HL-60 (cell line): Measurements from ENCODE around the gene RANBP9.
A peak's percentile ranks its signal among the peaks of the same experiment; 100 is the strongest.

ENCODE experiments used
- DNase-seq, 2 experiments: peaks; one replicate each; pipeline ENCODE4 v3.0.0-alpha.2; 2010 to 2020; ENCODE audit warnings: low read depth in 1 of 2, low spot score in 1 of 2
- H3K27ac ChIP-seq: fragments of 250-450 bp; sonication (Bioruptor Pico); replicated peaks from 2 replicates; pipeline ENCODE4 v1.5.1; 2020; ENCODE audit warnings: mild to moderate bottlenecking, moderate library complexity
- H3K27me3 ChIP-seq: fragments of 250-450 bp; sonication (Bioruptor Pico); 2 replicates; pipeline ENCODE4 v1.5.1; 2021; ENCODE audit warnings: mild to moderate bottlenecking, moderate library complexity; ENCODE audit not compliant: insufficient read depth, poor library complexity, severe bottlenecking
- H3K4me3 ChIP-seq: replicated peaks from 2 replicates; pipeline ENCODE4 v1.5.1; 2011; ENCODE audit warnings: mild to moderate bottlenecking, control low read depth, low read length; ENCODE audit not compliant: insufficient read depth
- GABPA ChIP-seq: IDR thresholded peaks from 2 replicates; pipeline ENCODE4 v1.6.1; 2012; ENCODE audit warnings: low read depth
- POLR2AphosphoS5 ChIP-seq: IDR thresholded peaks from 2 replicates; pipeline ENCODE4 v1.6.1; 2012; ENCODE audit warnings: low read depth
- SPI1 ChIP-seq: IDR thresholded peaks from 2 replicates; pipeline ENCODE4 v1.6.1; 2012; ENCODE audit warnings: low read depth, mild to moderate bottlenecking, borderline replicate concordance
- TF ChIP-seq, protein P1 (sequence below): IDR thresholded peaks from one replicate; pipeline ENCODE4 v1.5.1; 2011; ENCODE audit warnings: low read length, control low read depth, inconsistent platforms; ENCODE audit not compliant: insufficient read depth
- TF ChIP-seq, protein P2 (sequence below): IDR thresholded peaks from 2 replicates; pipeline ENCODE4 v1.6.1; 2012; ENCODE audit warnings: low read depth; ENCODE audit not compliant: insufficient replicate concordance

Gene RANBP9

GRCh38 chr6:13573669-13574110, 137.9 kb downstream of the RANBP9 start:
- peak overlapping the region; percentile 84 for H3K4me3 ChIP-seq
- TF ChIP-seq, protein P1, sequence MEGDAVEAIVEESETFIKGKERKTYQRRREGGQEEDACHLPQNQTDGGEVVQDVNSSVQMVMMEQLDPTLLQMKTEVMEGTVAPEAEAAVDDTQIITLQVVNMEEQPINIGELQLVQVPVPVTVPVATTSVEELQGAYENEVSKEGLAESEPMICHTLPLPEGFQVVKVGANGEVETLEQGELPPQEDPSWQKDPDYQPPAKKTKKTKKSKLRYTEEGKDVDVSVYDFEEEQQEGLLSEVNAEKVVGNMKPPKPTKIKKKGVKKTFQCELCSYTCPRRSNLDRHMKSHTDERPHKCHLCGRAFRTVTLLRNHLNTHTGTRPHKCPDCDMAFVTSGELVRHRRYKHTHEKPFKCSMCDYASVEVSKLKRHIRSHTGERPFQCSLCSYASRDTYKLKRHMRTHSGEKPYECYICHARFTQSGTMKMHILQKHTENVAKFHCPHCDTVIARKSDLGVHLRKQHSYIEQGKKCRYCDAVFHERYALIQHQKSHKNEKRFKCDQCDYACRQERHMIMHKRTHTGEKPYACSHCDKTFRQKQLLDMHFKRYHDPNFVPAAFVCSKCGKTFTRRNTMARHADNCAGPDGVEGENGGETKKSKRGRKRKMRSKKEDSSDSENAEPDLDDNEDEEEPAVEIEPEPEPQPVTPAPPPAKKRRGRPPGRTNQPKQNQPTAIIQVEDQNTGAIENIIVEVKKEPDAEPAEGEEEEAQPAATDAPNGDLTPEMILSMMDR = no peak
- TF ChIP-seq POLR2AphosphoS5 (no peak; the same call in 1 of the 2 replicates), SPI1 (no peak), GABPA (no peak)
- TF ChIP-seq, protein P2, sequence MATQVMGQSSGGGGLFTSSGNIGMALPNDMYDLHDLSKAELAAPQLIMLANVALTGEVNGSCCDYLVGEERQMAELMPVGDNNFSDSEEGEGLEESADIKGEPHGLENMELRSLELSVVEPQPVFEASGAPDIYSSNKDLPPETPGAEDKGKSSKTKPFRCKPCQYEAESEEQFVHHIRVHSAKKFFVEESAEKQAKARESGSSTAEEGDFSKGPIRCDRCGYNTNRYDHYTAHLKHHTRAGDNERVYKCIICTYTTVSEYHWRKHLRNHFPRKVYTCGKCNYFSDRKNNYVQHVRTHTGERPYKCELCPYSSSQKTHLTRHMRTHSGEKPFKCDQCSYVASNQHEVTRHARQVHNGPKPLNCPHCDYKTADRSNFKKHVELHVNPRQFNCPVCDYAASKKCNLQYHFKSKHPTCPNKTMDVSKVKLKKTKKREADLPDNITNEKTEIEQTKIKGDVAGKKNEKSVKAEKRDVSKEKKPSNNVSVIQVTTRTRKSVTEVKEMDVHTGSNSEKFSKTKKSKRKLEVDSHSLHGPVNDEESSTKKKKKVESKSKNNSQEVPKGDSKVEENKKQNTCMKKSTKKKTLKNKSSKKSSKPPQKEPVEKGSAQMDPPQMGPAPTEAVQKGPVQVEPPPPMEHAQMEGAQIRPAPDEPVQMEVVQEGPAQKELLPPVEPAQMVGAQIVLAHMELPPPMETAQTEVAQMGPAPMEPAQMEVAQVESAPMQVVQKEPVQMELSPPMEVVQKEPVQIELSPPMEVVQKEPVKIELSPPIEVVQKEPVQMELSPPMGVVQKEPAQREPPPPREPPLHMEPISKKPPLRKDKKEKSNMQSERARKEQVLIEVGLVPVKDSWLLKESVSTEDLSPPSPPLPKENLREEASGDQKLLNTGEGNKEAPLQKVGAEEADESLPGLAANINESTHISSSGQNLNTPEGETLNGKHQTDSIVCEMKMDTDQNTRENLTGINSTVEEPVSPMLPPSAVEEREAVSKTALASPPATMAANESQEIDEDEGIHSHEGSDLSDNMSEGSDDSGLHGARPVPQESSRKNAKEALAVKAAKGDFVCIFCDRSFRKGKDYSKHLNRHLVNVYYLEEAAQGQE = no peak
- H3K27ac ChIP-seq = peak overlapping the region; percentile 97
- DNase-seq = peak in 1 of 2 experiments; percentile 25
- no peaks in the 10 kb centered on the region for H3K27me3 ChIP-seq

GRCh38 chr6:13572951-13573654, 138.5 kb downstream of the RANBP9 start:
- peak overlapping the region; percentile 97 for H3K27ac ChIP-seq
- H3K4me3 ChIP-seq = peak overlapping the region; percentile 84

DNA sequence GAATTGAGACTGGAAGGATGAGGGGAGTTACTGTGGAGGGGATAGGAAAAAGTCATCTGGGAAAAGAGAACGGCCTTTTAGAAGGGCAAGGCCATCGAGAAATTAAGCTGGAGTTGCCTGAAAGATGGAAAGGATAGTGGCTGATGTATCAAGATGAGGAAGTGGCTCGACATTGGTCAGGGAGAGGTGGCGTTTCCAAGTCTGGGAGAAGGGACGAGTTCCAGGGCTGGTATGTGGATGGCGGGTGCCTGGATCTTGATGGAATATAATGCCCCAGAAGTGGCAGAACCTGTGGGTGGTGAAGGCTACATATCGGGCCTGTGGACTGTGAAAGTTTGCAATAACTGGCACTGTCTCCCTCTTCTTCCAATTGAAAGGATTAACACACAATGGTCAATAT, 139.4 kb downstream of the RANBP9 start:
- Histone ChIP-seq H3K27ac (no peak overlapping the region), H3K27me3 (no peaks in the 10 kb centered on the region)
- peak; percentile 17; the same call in 1 of the 2 replicates for TF ChIP-seq SPI1
- TF ChIP-seq GABPA = no peak
- TF ChIP-seq, protein P2 = no peak

More at GRCh38 chr6:13572951-13573654, 138.5 kb downstream of the RANBP9 start:
- no peak for TF ChIP-seq POLR2AphosphoS5
- no peaks in the 10 kb centered on the region for H3K27me3 ChIP-seq
- no peak for DNase-seq

More for the DNA sequence above, 139.4 kb downstream of the RANBP9 start:
- no peak overlapping the region for H3K4me3 ChIP-seq
- no peak for DNase-seq
